Measurements from ENCODE around the gene MKNK2. TPM values are rescaled to one million over a fixed set of nuclear protein-coding genes. Genes with fewer than 3 reads are reported as not detected.

MKNK2 gene
- polyA plus RNA-seq, 4 donors = 47.6 to 101 (median 88.9) TPM

DNA sequence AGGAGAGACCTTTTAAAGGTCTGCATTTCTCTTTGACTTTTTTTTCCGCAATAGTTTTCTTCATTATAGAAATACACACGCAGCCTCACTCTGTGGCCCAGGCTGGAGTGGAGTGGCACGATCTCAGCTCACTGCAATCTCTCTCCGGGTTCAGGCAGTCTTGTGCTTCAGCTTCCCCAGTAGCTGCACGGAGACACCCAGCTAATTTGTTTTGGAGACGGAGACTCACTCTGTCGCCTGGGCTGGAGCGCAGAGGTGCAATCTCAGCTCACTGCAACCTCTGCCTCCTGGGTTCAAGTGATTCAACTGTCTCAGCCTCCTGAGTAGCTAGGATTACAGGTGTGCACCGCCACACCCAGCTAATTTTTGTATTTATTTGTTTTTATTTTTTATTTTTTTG is 11.7 kb upstream of the MKNK2 start:
- H3K4me3 ChIP-seq (ENCODE audit: low read depth in 1 of 3, low read length in 3 of 3) = no peak overlapping the region
- no peaks in the 10 kb centered on the region for H3K9me3 ChIP-seq (ENCODE audit: control insufficient read depth in 2 of 2, insufficient read depth in 1 of 2, low read depth in 1 of 2, low read length in 1 of 2)
- WGBS, 3 donors = 86 to 90% (median 90%) methylated on average over 9 of the region's 9 CpGs
- H3K36me3 ChIP-seq (ENCODE audit: control insufficient read depth in 3 of 3, insufficient read depth in 2 of 3, low read depth in 1 of 3, low read length in 3 of 3) = peaks cover 0 to 5% (median 0%) of the 10 kb centered on the region in 3 donors
- DNase-seq (no peak), FAIRE-seq (no peak)
- H3K4me1 ChIP-seq (ENCODE audit: control insufficient read depth in 3 of 3, insufficient read depth in 2 of 3, low read depth in 1 of 3, low read length in 2 of 3) = peaks cover 0 to 65% (median 7%) of the 10 kb centered on the region in 3 donors
- peak overlapping the region in 1 of 3 donors; percentile 94 for H3K27ac ChIP-seq (ENCODE audit: low read depth in 1 of 3, low read length in 2 of 3)
- H3K27me3 ChIP-seq (ENCODE audit: control insufficient read depth in 3 of 3, insufficient read depth in 3 of 3, low read length in 3 of 3) = no peaks in the 10 kb centered on the region

DNA sequence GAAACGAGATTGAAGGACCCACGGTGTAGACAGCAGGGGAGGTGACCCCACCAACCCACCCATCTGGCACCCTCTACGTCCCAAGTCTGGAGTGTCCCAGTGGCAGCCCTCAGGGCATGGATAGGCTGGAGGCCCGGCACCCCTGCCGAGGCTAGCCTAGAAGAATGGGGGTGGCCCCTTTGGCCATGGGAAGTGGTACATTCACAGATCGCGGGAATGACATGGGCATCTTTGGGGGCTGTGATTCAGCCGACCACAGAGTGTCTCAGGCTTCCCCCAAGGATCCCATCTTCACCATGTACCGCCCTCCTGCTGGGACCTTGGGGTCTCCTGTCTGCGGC is 11.3 kb upstream of the MKNK2 start:
- peaks cover 0 to 61% (median 7%) of the 10 kb centered on the region in 3 donors for H3K4me1 ChIP-seq (ENCODE audit: control insufficient read depth in 3 of 3, insufficient read depth in 2 of 3, low read depth in 1 of 3, low read length in 2 of 3)

GRCh38 chr19:2061495-2062388 is 10.7 kb upstream of the MKNK2 start:
- Histone ChIP-seq H3K27ac (ENCODE audit: low read depth in 1 of 3, low read length in 2 of 3) (peak overlapping the region; percentile 98 to 100 (median 99)), H3K36me3 (ENCODE audit: control insufficient read depth in 3 of 3, insufficient read depth in 2 of 3, low read depth in 1 of 3, low read length in 3 of 3) (peaks cover 0 to 5% (median 0%) of the 10 kb centered on the region in 3 donors), H3K9me3 (ENCODE audit: control insufficient read depth in 2 of 2, insufficient read depth in 1 of 2, low read depth in 1 of 2, low read length in 1 of 2) (no peaks in the 10 kb centered on the region), H3K4me1 (ENCODE audit: control insufficient read depth in 3 of 3, insufficient read depth in 2 of 3, low read depth in 1 of 3, low read length in 2 of 3) (peaks cover 0 to 62% (median 10%) of the 10 kb centered on the region in 3 donors), H3K4me3 (ENCODE audit: low read depth in 1 of 3, low read length in 3 of 3) (peak overlapping the region; percentile 55 to 87 (median 68)), H3K27me3 (ENCODE audit: control insufficient read depth in 3 of 3, insufficient read depth in 3 of 3, low read length in 3 of 3) (no peaks in the 10 kb centered on the region)
- FAIRE-seq (no peak), DNase-seq (peak; percentile 99 to 100)
- 1 to 2% (median 1%) methylated on average over 41 to 50 of the region's 50 CpGs for WGBS, 3 donors

More for the DNA sequence above, 11.3 kb upstream of the MKNK2 start:
- H3K36me3 ChIP-seq (ENCODE audit: control insufficient read depth in 3 of 3, insufficient read depth in 2 of 3, low read depth in 1 of 3, low read length in 3 of 3) = peaks cover 0 to 5% (median 0%) of the 10 kb centered on the region in 3 donors
- H3K27ac ChIP-seq (ENCODE audit: low read depth in 1 of 3, low read length in 2 of 3) = peak overlapping the region in 2 of 3 donors; percentile 94 to 100
- DNase-seq = no peak
- FAIRE-seq = no peak
- no peaks in the 10 kb centered on the region for H3K27me3 ChIP-seq (ENCODE audit: control insufficient read depth in 3 of 3, insufficient read depth in 3 of 3, low read length in 3 of 3)
- H3K9me3 ChIP-seq (ENCODE audit: control insufficient read depth in 2 of 2, insufficient read depth in 1 of 2, low read depth in 1 of 2, low read length in 1 of 2) = no peaks in the 10 kb centered on the region
- 57 to 65% (median 59%) methylated on average over 10 of the region's 10 CpGs for WGBS, 3 donors
- H3K4me3 ChIP-seq (ENCODE audit: low read depth in 1 of 3, low read length in 3 of 3) = peak overlapping the region in 2 of 3 donors; percentile 54 to 68

- H3K9me3 ChIP-seq (ENCODE audit: control insufficient read depth in 2 of 2, insufficient read depth in 1 of 2, low read depth in 1 of 2, low read length in 1 of 2) = no peaks in the 10 kb centered on the region
- no peak for FAIRE-seq
- peak; percentile 83 to 95 for DNase-seq
- peaks cover 0 to 5% (median 0%) of the 10 kb centered on the region in 3 donors for H3K36me3 ChIP-seq (ENCODE audit: control insufficient read depth in 3 of 3, insufficient read depth in 2 of 3, low read depth in 1 of 3, low read length in 3 of 3)
- H3K27me3 ChIP-seq (ENCODE audit: control insufficient read depth in 3 of 3, insufficient read depth in 3 of 3, low read length in 3 of 3) = no peaks in the 10 kb centered on the region
- H3K27ac ChIP-seq (ENCODE audit: low read depth in 1 of 3, low read length in 2 of 3) = peak overlapping the region; percentile 98 to 100 (median 99)
- 0 to 1% (median 1%) methylated on average over 28 to 55 of the region's 55 CpGs for WGBS, 3 donors
- H3K4me1 ChIP-seq (ENCODE audit: control insufficient read depth in 3 of 3, insufficient read depth in 2 of 3, low read depth in 1 of 3, low read length in 2 of 3) = peaks cover 0 to 64% (median 10%) of the 10 kb centered on the region in 3 donors
- peak overlapping the region; percentile 48 to 87 (median 55) for H3K4me3 ChIP-seq (ENCODE audit: low read depth in 1 of 3, low read length in 3 of 3)
These were observed 9.9 kb upstream of the MKNK2 start for GRCh38 chr19:2060884-2061494.

DNA sequence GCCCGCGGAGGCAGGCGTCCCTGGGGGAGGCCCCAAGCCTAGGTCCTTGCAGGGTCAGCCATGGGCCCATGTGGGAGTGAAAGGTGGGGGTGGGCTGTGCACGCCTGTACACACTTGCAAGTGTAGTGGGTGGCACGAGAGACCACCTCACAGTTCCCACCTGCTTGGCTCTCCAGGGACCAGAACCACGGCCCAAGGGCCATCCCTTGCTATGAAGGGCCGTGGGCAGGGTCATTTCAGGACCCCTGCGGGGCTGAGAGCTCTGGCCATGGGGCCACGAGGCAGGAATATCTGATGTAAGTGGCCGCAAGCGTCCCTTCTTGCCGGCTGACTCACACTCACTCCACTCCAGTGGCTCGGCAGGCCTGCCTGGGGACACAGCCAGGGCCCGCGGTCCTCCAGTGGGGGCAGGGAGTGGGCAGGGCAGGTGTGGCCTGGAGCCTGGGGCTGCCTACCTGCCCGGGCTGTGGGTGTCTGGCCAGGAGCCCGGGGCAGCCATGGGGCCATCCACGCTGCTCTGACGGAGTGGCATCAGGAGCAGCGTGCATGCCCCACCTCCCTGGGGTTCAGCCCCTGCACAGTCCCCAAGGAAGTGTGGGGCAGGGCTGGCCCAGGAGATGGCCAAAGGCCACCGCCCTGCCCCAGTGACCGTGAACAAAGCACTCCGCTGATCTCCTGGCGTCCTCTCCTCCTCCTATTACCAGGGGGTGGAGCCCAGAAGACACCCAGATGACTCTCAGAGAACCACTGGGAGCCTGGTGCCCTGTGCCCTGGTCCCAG is 8.6 kb upstream of the MKNK2 start:
- Histone ChIP-seq H3K4me1 (ENCODE audit: control insufficient read depth in 3 of 3, insufficient read depth in 2 of 3, low read depth in 1 of 3, low read length in 2 of 3) (peaks cover 0 to 61% (median 10%) of the 10 kb centered on the region in 3 donors), H3K9me3 (ENCODE audit: control insufficient read depth in 2 of 2, insufficient read depth in 1 of 2, low read depth in 1 of 2, low read length in 1 of 2) (no peaks in the 10 kb centered on the region), H3K27ac (ENCODE audit: low read depth in 1 of 3, low read length in 2 of 3) (peak overlapping the region; percentile 98 to 100 (median 99)), H3K4me3 (ENCODE audit: low read depth in 1 of 3, low read length in 3 of 3) (peak overlapping the region in 2 of 3 donors; percentile 13 to 38), H3K36me3 (ENCODE audit: control insufficient read depth in 3 of 3, insufficient read depth in 2 of 3, low read depth in 1 of 3, low read length in 3 of 3) (peaks cover 0 to 7% (median 0%) of the 10 kb centered on the region in 3 donors), H3K27me3 (ENCODE audit: control insufficient read depth in 3 of 3, insufficient read depth in 3 of 3, low read length in 3 of 3) (no peaks in the 10 kb centered on the region)
- FAIRE-seq = no peak
- DNase-seq = peak; percentile 92 to 98
- 24 to 40% (median 31%) methylated on average over 23 to 24 of the region's 24 CpGs for WGBS, 3 donors

GRCh38 chr19:2058570-2059421 is 7.8 kb upstream of the MKNK2 start:
- no peaks in the 10 kb centered on the region for H3K9me3 ChIP-seq (ENCODE audit: control insufficient read depth in 2 of 2, insufficient read depth in 1 of 2, low read depth in 1 of 2, low read length in 1 of 2)
- H3K27ac ChIP-seq (ENCODE audit: low read depth in 1 of 3, low read length in 2 of 3) = peak overlapping the region; percentile 98 to 100 (median 99)
- peaks cover 0 to 7% (median 0%) of the 10 kb centered on the region in 3 donors for H3K36me3 ChIP-seq (ENCODE audit: control insufficient read depth in 3 of 3, insufficient read depth in 2 of 3, low read depth in 1 of 3, low read length in 3 of 3)
- 67 to 83% (median 77%) methylated on average over 27 of the region's 27 CpGs for WGBS, 3 donors
- FAIRE-seq = no peak
- H3K4me1 ChIP-seq (ENCODE audit: control insufficient read depth in 3 of 3, insufficient read depth in 2 of 3, low read depth in 1 of 3, low read length in 2 of 3) = peaks cover 0 to 59% (median 10%) of the 10 kb centered on the region in 3 donors
- no peak for DNase-seq
- peak overlapping the region in 1 of 3 donors; percentile 38 for H3K4me3 ChIP-seq (ENCODE audit: low read depth in 1 of 3, low read length in 3 of 3)
- no peaks in the 10 kb centered on the region for H3K27me3 ChIP-seq (ENCODE audit: control insufficient read depth in 3 of 3, insufficient read depth in 3 of 3, low read length in 3 of 3)

- Histone ChIP-seq H3K36me3 (ENCODE audit: control insufficient read depth in 3 of 3, insufficient read depth in 2 of 3, low read depth in 1 of 3, low read length in 3 of 3) (peaks cover 0 to 7% (median 0%) of the 10 kb centered on the region in 3 donors), H3K27me3 (ENCODE audit: control insufficient read depth in 3 of 3, insufficient read depth in 3 of 3, low read length in 3 of 3) (no peaks in the 10 kb centered on the region), H3K4me1 (ENCODE audit: control insufficient read depth in 3 of 3, insufficient read depth in 2 of 3, low read depth in 1 of 3, low read length in 2 of 3) (peaks cover 0 to 57% (median 10%) of the 10 kb centered on the region in 3 donors), H3K27ac (ENCODE audit: low read depth in 1 of 3, low read length in 2 of 3) (peak overlapping the region in 1 of 3 donors; percentile 100), H3K4me3 (ENCODE audit: low read depth in 1 of 3, low read length in 3 of 3) (no peak overlapping the region), H3K9me3 (ENCODE audit: control insufficient read depth in 2 of 2, insufficient read depth in 1 of 2, low read depth in 1 of 2, low read length in 1 of 2) (no peaks in the 10 kb centered on the region)
- no peak for FAIRE-seq
- no peak for DNase-seq
- 82 to 91% (median 85%) methylated on average over 21 to 23 of the region's 23 CpGs for WGBS, 3 donors
These were observed 6.7 kb upstream of the MKNK2 start for GRCh38 chr19:2057484-2058469.

Measured in small intestine (tissue), 7 donors.